22Rv1 (cell line): ENCODE measurements around the gene DNAAF3.

Experiments
- ZFX ChIP-seq: fragments of 450-650 bp; IDR thresholded peaks from 2 replicates; pipeline ENCODE4 v1.6.1; 2017; ENCODE audit warnings: antibody characterized with exemption, borderline replicate concordance
- TF ChIP-seq, protein P1 (sequence below): fragments of 450-650 bp; IDR thresholded peaks from 2 replicates; pipeline ENCODE4 v1.5.1; 2017; ENCODE audit warnings: mild to moderate bottlenecking

- TF ChIP-seq, protein P1, sequence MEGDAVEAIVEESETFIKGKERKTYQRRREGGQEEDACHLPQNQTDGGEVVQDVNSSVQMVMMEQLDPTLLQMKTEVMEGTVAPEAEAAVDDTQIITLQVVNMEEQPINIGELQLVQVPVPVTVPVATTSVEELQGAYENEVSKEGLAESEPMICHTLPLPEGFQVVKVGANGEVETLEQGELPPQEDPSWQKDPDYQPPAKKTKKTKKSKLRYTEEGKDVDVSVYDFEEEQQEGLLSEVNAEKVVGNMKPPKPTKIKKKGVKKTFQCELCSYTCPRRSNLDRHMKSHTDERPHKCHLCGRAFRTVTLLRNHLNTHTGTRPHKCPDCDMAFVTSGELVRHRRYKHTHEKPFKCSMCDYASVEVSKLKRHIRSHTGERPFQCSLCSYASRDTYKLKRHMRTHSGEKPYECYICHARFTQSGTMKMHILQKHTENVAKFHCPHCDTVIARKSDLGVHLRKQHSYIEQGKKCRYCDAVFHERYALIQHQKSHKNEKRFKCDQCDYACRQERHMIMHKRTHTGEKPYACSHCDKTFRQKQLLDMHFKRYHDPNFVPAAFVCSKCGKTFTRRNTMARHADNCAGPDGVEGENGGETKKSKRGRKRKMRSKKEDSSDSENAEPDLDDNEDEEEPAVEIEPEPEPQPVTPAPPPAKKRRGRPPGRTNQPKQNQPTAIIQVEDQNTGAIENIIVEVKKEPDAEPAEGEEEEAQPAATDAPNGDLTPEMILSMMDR = no peak
- TF ChIP-seq ZFX = no peak
Observed at GRCh38 chr19:55158848-55159749, 7.3 kb downstream of the DNAAF3 start.
